ENCODE results near the gene CADM3.

The CADM3 gene

GRCh38 chr1:159201642-159202041, 30.2 kb downstream of the CADM3 start:
- H3K27me3 ChIP-seq (ENCODE audit: control insufficient read depth, insufficient read depth, low read length) = no peaks in the 10 kb centered on the region
- no peaks in the 10 kb centered on the region for H3K79me2 ChIP-seq
- no peaks in the 10 kb centered on the region for H3K36me3 ChIP-seq (ENCODE audit: control insufficient read depth, insufficient read depth, low read length)
- H3K4me1 ChIP-seq = no peaks in the 10 kb centered on the region
- no peak for TF ChIP-seq CTCF (IDR thresholded peaks at IDR 0.05)
- H3K4me3 ChIP-seq (ENCODE audit: low read depth, low read length) = no peak overlapping the region
- no peaks in the 10 kb centered on the region for H3K9me3 ChIP-seq (ENCODE audit: control insufficient read depth, low read length)
- no peak overlapping the region for H3K9ac ChIP-seq
- H2AFZ ChIP-seq = no peak overlapping the region
- peak overlapping the region; percentile 15 for H3K27ac ChIP-seq
- no peak overlapping the region for H3K4me2 ChIP-seq (ENCODE audit: low read length)

GRCh38 chr1:159203610-159204009, 32.2 kb downstream of the CADM3 start:
- no peak overlapping the region for H3K4me3 ChIP-seq (ENCODE audit: low read depth, low read length)

GRCh38 chr1:159204161-159205141, 33.0 kb downstream of the CADM3 start, which contains the start of gene ACKR1:
Gene ACKR1, plus strand, starts transcription at chr1:159204875. Its CDS starts 85 bp downstream, at chr1:159204960.
- no peaks in the 10 kb centered on the region for H3K36me3 ChIP-seq (ENCODE audit: control insufficient read depth, insufficient read depth, low read length)
- H3K4me2 ChIP-seq (ENCODE audit: low read length) = no peak within 1 kb of the TSS

More at GRCh38 chr1:159203610-159204009, 32.2 kb downstream of the CADM3 start:
- no peaks in the 10 kb centered on the region for H3K79me2 ChIP-seq
- no peaks in the 10 kb centered on the region for H3K36me3 ChIP-seq (ENCODE audit: control insufficient read depth, insufficient read depth, low read length)
- no peak overlapping the region for H2AFZ ChIP-seq
- H3K4me2 ChIP-seq (ENCODE audit: low read length) = no peak overlapping the region
- no peaks in the 10 kb centered on the region for H3K4me1 ChIP-seq
- no peak for TF ChIP-seq CTCF (IDR thresholded peaks at IDR 0.05)
- no peak overlapping the region for H3K27ac ChIP-seq
- no peaks in the 10 kb centered on the region for H3K9me3 ChIP-seq (ENCODE audit: control insufficient read depth, low read length)
- H3K9ac ChIP-seq = no peak overlapping the region
- H3K27me3 ChIP-seq (ENCODE audit: control insufficient read depth, insufficient read depth, low read length) = no peaks in the 10 kb centered on the region

GRCh38 chr1:159205225-159205624, 33.8 kb downstream of the CADM3 start:
- H3K4me2 ChIP-seq (ENCODE audit: low read length) = no peak overlapping the region
- no peaks in the 10 kb centered on the region for H3K27me3 ChIP-seq (ENCODE audit: control insufficient read depth, insufficient read depth, low read length)
- no peak overlapping the region for H3K4me3 ChIP-seq (ENCODE audit: low read depth, low read length)
- no peaks in the 10 kb centered on the region for H3K9me3 ChIP-seq (ENCODE audit: control insufficient read depth, low read length)
- no peak overlapping the region for H3K27ac ChIP-seq
- H2AFZ ChIP-seq = no peak overlapping the region
- no peaks in the 10 kb centered on the region for H3K4me1 ChIP-seq
- H3K79me2 ChIP-seq = no peaks in the 10 kb centered on the region
- no peak overlapping the region for H3K9ac ChIP-seq
- no peak for TF ChIP-seq CTCF (IDR thresholded peaks at IDR 0.05)
- no peaks in the 10 kb centered on the region for H3K36me3 ChIP-seq (ENCODE audit: control insufficient read depth, insufficient read depth, low read length)

More at GRCh38 chr1:159204161-159205141, 33.0 kb downstream of the CADM3 start, which contains the start of gene ACKR1:
- no peak within 1 kb of the TSS for H3K27ac ChIP-seq
- H3K27me3 ChIP-seq (ENCODE audit: control insufficient read depth, insufficient read depth, low read length) = no peaks in the 10 kb centered on the region
- TF ChIP-seq CTCF (IDR thresholded peaks at IDR 0.05) = no peak
- no peak within 1 kb of the TSS for H2AFZ ChIP-seq
- H3K9ac ChIP-seq = no peak within 1 kb of the TSS
- no peaks in the 10 kb centered on the region for H3K4me1 ChIP-seq
- H3K79me2 ChIP-seq = no peaks in the 10 kb centered on the region
- no peak within 1 kb of the TSS for H3K4me3 ChIP-seq (ENCODE audit: low read depth, low read length)
- H3K9me3 ChIP-seq (ENCODE audit: control insufficient read depth, low read length) = no peaks in the 10 kb centered on the region

Measured in parathyroid adenoma (tissue), 2 donors.